ENCODE measurements around the gene DOCK2. TPM values are rescaled to one million over a fixed set of nuclear protein-coding genes. Genes with fewer than 3 reads are reported as not detected.

The DOCK2 gene
- total RNA-seq, 5 donors from 2014 or later (not counting 1 experiment from before 2014, with no cell fraction given): 168 to 303 (median 197) TPM

DNA sequence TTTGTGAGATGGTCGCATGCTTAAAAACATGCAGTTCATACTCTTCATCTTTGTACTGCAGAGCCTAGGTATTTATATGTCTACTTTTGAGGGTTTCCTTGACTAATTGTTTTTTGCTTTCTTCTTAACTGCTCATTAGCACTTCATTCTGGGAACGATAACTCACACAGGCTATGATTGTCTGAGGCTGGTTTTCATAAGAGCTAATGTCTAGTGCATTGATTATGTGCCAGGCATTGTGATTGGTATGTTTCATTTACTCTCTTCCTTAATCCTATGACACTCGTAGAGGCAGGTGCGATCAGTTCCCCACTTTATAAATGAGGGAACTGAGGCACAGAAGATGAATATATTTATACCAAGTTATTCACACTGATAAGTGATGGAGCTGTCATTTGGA is 249.6 kb downstream of the DOCK2 start:
- Mint-ChIP-seq H3K4me1 (peaks cover 21 to 26% (median 24%) of the 10 kb centered on the region in 3 donors), H3K36me3 (peaks cover 49% of the 10 kb centered on the region), H3K9me3 (no peaks in the 10 kb centered on the region), H3K4me3 (no peak overlapping the region), H3K27ac (no peak overlapping the region), H3K27me3 (no peaks in the 10 kb centered on the region)
- ATAC-seq (replicated peaks in 1 of 4) (no peak), DNase-seq (no peak)
- WGBS (ENCODE audit: insufficient coverage): no CpG with 5 or more reads among the region's 4 CpGs
- ChIA-PET POLR2A (no interaction called here), CTCF (no interaction called here)
- Histone ChIP-seq H3K4me3 (ENCODE audit: control insufficient read depth in 1 of 2, extremely low read depth in 1 of 2, low read length in 1 of 2) (no peak overlapping the region), H3K4me1 (ENCODE audit: control insufficient read depth in 1 of 2, extremely low read depth in 1 of 2, insufficient read depth in 2 of 2, low read length in 2 of 2) (peaks cover 0 to 3% of the 10 kb centered on the region in 2 experiments), H3K9me3 (no peaks in the 10 kb centered on the region), H3K36me3 (ENCODE audit: control insufficient read depth in 2 of 2, extremely low read depth in 1 of 2, insufficient read depth in 1 of 2, low read length in 1 of 2) (peaks cover 3 to 5% of the 10 kb centered on the region in 2 donors), H3K27me3 (replicated peaks in 1 of 2; ENCODE audit: control insufficient read depth in 2 of 2, extremely low read depth in 1 of 2, insufficient read depth in 2 of 2, low read length in 1 of 2) (no peaks in the 10 kb centered on the region), H3K27ac (ENCODE audit: low read length) (no peak overlapping the region)

DNA sequence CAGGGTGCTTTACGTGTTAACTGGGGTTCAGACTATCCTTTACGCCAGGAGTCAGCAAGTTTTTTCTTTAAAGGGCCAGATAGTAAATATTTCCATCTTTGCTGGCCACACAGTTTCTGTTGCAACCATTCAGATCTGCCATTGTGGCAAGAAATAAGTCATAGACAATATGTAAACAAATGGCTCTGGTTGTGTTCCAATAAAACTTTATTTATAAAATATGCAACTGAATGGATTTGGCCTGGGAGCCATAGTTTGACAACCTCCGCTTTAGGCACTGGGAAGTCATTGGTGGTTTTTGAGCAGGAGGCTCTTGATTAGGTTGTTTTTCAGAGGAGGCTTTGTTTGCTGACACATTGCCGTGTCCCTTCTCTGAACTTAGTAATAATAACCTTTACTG is 252.5 kb downstream of the DOCK2 start:
- Mint-ChIP-seq H3K4me1 (peaks cover 9 to 23% (median 12%) of the 10 kb centered on the region in 3 donors), H3K27ac (no peak overlapping the region), H3K9me3 (no peaks in the 10 kb centered on the region), H3K4me3 (no peak overlapping the region), H3K27me3 (no peaks in the 10 kb centered on the region), H3K36me3 (peaks cover 51% of the 10 kb centered on the region)
- no peak for ATAC-seq (replicated peaks in 1 of 4)
- no peaks in the 10 kb centered on the region for H3K4me1 ChIP-seq (ENCODE audit: control insufficient read depth in 1 of 2, extremely low read depth in 1 of 2, insufficient read depth in 2 of 2, low read length in 2 of 2)
- no peak for DNase-seq
- H3K9me3 ChIP-seq: no peaks in the 10 kb centered on the region
- no peak overlapping the region for H3K4me3 ChIP-seq (ENCODE audit: control insufficient read depth in 1 of 2, extremely low read depth in 1 of 2, low read length in 1 of 2)
- H3K27me3 ChIP-seq (replicated peaks in 1 of 2; ENCODE audit: control insufficient read depth in 2 of 2, extremely low read depth in 1 of 2, insufficient read depth in 2 of 2, low read length in 1 of 2): no peaks in the 10 kb centered on the region
- ChIA-PET POLR2A (no interaction called here), CTCF (no interaction called here)
- WGBS (ENCODE audit: insufficient coverage): 86% methylated on average over 2 of the region's 4 CpGs
- H3K36me3 ChIP-seq (ENCODE audit: control insufficient read depth in 2 of 2, extremely low read depth in 1 of 2, insufficient read depth in 1 of 2, low read length in 1 of 2): peaks cover 0 to 10% of the 10 kb centered on the region in 2 donors
- no peak overlapping the region for H3K27ac ChIP-seq (ENCODE audit: low read length)

GRCh38 chr5:169893010-169893409 is 255.9 kb downstream of the DOCK2 start:
- DNase-seq: no peak
- Mint-ChIP-seq H3K27ac (no peak overlapping the region), H3K27me3 (no peaks in the 10 kb centered on the region), H3K4me3 (no peak overlapping the region), H3K9me3 (no peaks in the 10 kb centered on the region), H3K36me3 (peaks cover 61% of the 10 kb centered on the region), H3K4me1 (peaks cover 0 to 12% (median 10%) of the 10 kb centered on the region in 3 donors)
- H3K4me3 ChIP-seq (ENCODE audit: control insufficient read depth in 1 of 2, extremely low read depth in 1 of 2, low read length in 1 of 2): no peak overlapping the region
- ATAC-seq (replicated peaks in 1 of 4): no peak
- peaks cover 0 to 13% of the 10 kb centered on the region in 2 donors for H3K36me3 ChIP-seq (ENCODE audit: control insufficient read depth in 2 of 2, extremely low read depth in 1 of 2, insufficient read depth in 1 of 2, low read length in 1 of 2)
- H3K9me3 ChIP-seq: no peaks in the 10 kb centered on the region
- H3K4me1 ChIP-seq (ENCODE audit: control insufficient read depth in 1 of 2, extremely low read depth in 1 of 2, insufficient read depth in 2 of 2, low read length in 2 of 2): no peaks in the 10 kb centered on the region
- ChIA-PET POLR2A (interaction anchor here in 1 of 2 donors (0.6 kb wide), 1 partner anchor 311 kb away, joined by 4 read pairs; no protein-coding TSS in a partner anchor), CTCF (no interaction called here)
- H3K27ac ChIP-seq (ENCODE audit: low read length): no peak overlapping the region
- no peaks in the 10 kb centered on the region for H3K27me3 ChIP-seq (replicated peaks in 1 of 2; ENCODE audit: control insufficient read depth in 2 of 2, extremely low read depth in 1 of 2, insufficient read depth in 2 of 2, low read length in 1 of 2)

DNA sequence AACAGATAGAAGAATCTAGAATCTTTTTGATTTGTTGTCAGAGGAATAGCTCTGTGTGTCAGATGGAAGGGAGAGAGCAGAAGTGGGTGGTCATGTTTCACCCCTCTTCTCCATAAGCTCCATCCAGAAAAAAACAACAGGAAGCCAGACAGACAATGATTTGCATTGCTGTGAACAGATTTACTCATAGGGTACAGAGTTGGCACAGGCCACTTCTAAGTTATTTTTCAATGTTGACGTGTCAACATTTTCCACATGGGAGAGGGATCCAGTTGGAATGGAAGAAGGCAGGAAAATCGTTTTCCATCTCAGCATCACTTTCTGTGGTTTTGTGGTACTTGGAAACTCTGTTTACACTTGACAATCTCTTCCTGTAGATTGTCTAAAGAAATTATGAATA is 256.5 kb downstream of the DOCK2 start:
- Mint-ChIP-seq H3K9me3 (no peaks in the 10 kb centered on the region), H3K27ac (no peak overlapping the region), H3K27me3 (no peaks in the 10 kb centered on the region), H3K4me3 (no peak overlapping the region), H3K36me3 (peaks cover 63% of the 10 kb centered on the region), H3K4me1 (peaks cover 0 to 12% (median 10%) of the 10 kb centered on the region in 3 donors)
- H3K4me1 ChIP-seq (ENCODE audit: control insufficient read depth in 1 of 2, extremely low read depth in 1 of 2, insufficient read depth in 2 of 2, low read length in 2 of 2): no peaks in the 10 kb centered on the region
- ATAC-seq (replicated peaks in 1 of 4): no peak
- no CpG with 5 or more reads among the region's 2 CpGs for WGBS (ENCODE audit: insufficient coverage)
- H3K27me3 ChIP-seq (replicated peaks in 1 of 2; ENCODE audit: control insufficient read depth in 2 of 2, extremely low read depth in 1 of 2, insufficient read depth in 2 of 2, low read length in 1 of 2): no peaks in the 10 kb centered on the region
- no peak overlapping the region for H3K27ac ChIP-seq (ENCODE audit: low read length)
- peaks cover 0 to 13% of the 10 kb centered on the region in 2 donors for H3K36me3 ChIP-seq (ENCODE audit: control insufficient read depth in 2 of 2, extremely low read depth in 1 of 2, insufficient read depth in 1 of 2, low read length in 1 of 2)
- CTCF ChIA-PET: no interaction called here
- no peak overlapping the region for H3K4me3 ChIP-seq (ENCODE audit: control insufficient read depth in 1 of 2, extremely low read depth in 1 of 2, low read length in 1 of 2)
- H3K9me3 ChIP-seq: no peaks in the 10 kb centered on the region
- POLR2A ChIA-PET: interaction anchor here in 1 of 2 donors (0.6 kb wide), 1 partner anchor 312 kb away, joined by 4 read pairs; no protein-coding TSS in a partner anchor
- DNase-seq: no peak

GRCh38 chr5:169895926-169896325 is 258.9 kb downstream of the DOCK2 start:
- Mint-ChIP-seq H3K9me3 (no peaks in the 10 kb centered on the region), H3K27ac (no peak overlapping the region), H3K36me3 (peaks cover 75% of the 10 kb centered on the region), H3K4me3 (no peak overlapping the region), H3K27me3 (no peaks in the 10 kb centered on the region), H3K4me1 (peaks cover 8 to 27% (median 21%) of the 10 kb centered on the region in 3 donors)
- 96% methylated on average over 5 of the region's 7 CpGs for WGBS (ENCODE audit: insufficient coverage)
- Histone ChIP-seq H3K27me3 (replicated peaks in 1 of 2; ENCODE audit: control insufficient read depth in 2 of 2, extremely low read depth in 1 of 2, insufficient read depth in 2 of 2, low read length in 1 of 2) (no peaks in the 10 kb centered on the region), H3K9me3 (no peaks in the 10 kb centered on the region), H3K4me1 (ENCODE audit: control insufficient read depth in 1 of 2, extremely low read depth in 1 of 2, insufficient read depth in 2 of 2, low read length in 2 of 2) (no peaks in the 10 kb centered on the region), H3K36me3 (ENCODE audit: control insufficient read depth in 2 of 2, extremely low read depth in 1 of 2, insufficient read depth in 1 of 2, low read length in 1 of 2) (peaks cover 10 to 19% of the 10 kb centered on the region in 2 donors), H3K27ac (ENCODE audit: low read length) (no peak overlapping the region), H3K4me3 (ENCODE audit: control insufficient read depth in 1 of 2, extremely low read depth in 1 of 2, low read length in 1 of 2) (no peak overlapping the region)
- ATAC-seq (replicated peaks in 1 of 4): no peak
- ChIA-PET POLR2A (no interaction called here), CTCF (no interaction called here)
- no peak for DNase-seq

GRCh38 chr5:169897481-169897880 is 260.4 kb downstream of the DOCK2 start:
- ChIA-PET CTCF (no interaction called here), POLR2A (interaction anchor here in 1 of 2 donors (0.6 kb wide), 1 partner anchor 406 kb away, joined by 4 read pairs; no protein-coding TSS in a partner anchor)
- Mint-ChIP-seq H3K27ac (no peak overlapping the region), H3K9me3 (no peaks in the 10 kb centered on the region), H3K4me1 (peaks cover 18 to 31% (median 26%) of the 10 kb centered on the region in 3 donors), H3K4me3 (no peak overlapping the region), H3K36me3 (peaks cover 81% of the 10 kb centered on the region), H3K27me3 (no peaks in the 10 kb centered on the region)
- ATAC-seq (replicated peaks in 1 of 4): no peak
- 100% methylated on average over 2 of the region's 4 CpGs for WGBS (ENCODE audit: insufficient coverage)
- no peak overlapping the region for H3K27ac ChIP-seq (ENCODE audit: low read length)
- no peaks in the 10 kb centered on the region for H3K27me3 ChIP-seq (replicated peaks in 1 of 2; ENCODE audit: control insufficient read depth in 2 of 2, extremely low read depth in 1 of 2, insufficient read depth in 2 of 2, low read length in 1 of 2)
- DNase-seq: no peak
- no peaks in the 10 kb centered on the region for H3K9me3 ChIP-seq
- peaks cover 10 to 25% of the 10 kb centered on the region in 2 donors for H3K36me3 ChIP-seq (ENCODE audit: control insufficient read depth in 2 of 2, extremely low read depth in 1 of 2, insufficient read depth in 1 of 2, low read length in 1 of 2)
- H3K4me3 ChIP-seq (ENCODE audit: control insufficient read depth in 1 of 2, extremely low read depth in 1 of 2, low read length in 1 of 2): no peak overlapping the region
- H3K4me1 ChIP-seq (ENCODE audit: control insufficient read depth in 1 of 2, extremely low read depth in 1 of 2, insufficient read depth in 2 of 2, low read length in 2 of 2): no peaks in the 10 kb centered on the region

DNA sequence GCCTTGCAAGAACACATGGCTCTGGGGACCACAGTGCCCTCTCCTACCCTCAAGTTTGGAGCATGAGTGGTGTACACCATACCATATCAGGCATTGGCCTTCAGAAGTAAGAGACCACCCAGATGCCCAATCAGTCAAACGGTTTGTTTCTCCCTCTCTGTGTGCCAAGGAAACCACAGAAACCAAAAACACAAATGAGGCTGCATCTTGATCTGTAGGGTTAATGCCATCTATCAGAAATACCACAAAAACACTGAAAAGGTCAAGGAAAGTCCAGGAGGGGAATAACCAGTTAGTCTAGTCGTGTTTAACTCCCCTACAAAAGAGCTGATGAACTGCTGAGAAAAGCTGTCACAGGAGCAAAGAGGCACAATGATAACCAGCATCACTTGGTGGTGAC is 264.8 kb downstream of the DOCK2 start:
- H3K9me3 Mint-ChIP-seq: no peaks in the 10 kb centered on the region
- no peaks in the 10 kb centered on the region for H3K27me3 Mint-ChIP-seq
- Histone ChIP-seq H3K4me3 (ENCODE audit: control insufficient read depth in 1 of 2, extremely low read depth in 1 of 2, low read length in 1 of 2) (no peak overlapping the region), H3K27me3 (replicated peaks in 1 of 2; ENCODE audit: control insufficient read depth in 2 of 2, extremely low read depth in 1 of 2, insufficient read depth in 2 of 2, low read length in 1 of 2) (no peaks in the 10 kb centered on the region), H3K9me3 (no peaks in the 10 kb centered on the region), H3K27ac (ENCODE audit: low read length) (no peak overlapping the region), H3K4me1 (ENCODE audit: control insufficient read depth in 1 of 2, extremely low read depth in 1 of 2, insufficient read depth in 2 of 2, low read length in 2 of 2) (no peaks in the 10 kb centered on the region), H3K36me3 (ENCODE audit: control insufficient read depth in 2 of 2, extremely low read depth in 1 of 2, insufficient read depth in 1 of 2, low read length in 1 of 2) (peaks cover 10 to 17% of the 10 kb centered on the region in 2 donors)
- no peak overlapping the region for H3K4me3 Mint-ChIP-seq
- ChIA-PET POLR2A (no interaction called here), CTCF (no interaction called here)
- no CpG with 5 or more reads among the region's 2 CpGs for WGBS (ENCODE audit: insufficient coverage)
- peaks cover 51% of the 10 kb centered on the region for H3K36me3 Mint-ChIP-seq
- ATAC-seq (replicated peaks in 1 of 4) (no peak), DNase-seq (no peak)
- no peak overlapping the region for H3K27ac Mint-ChIP-seq
- H3K4me1 Mint-ChIP-seq: peaks cover 21 to 35% (median 25%) of the 10 kb centered on the region in 3 donors
